AG04450 (cell line): Measurements from ENCODE around the gene PLD6. TPM values are rescaled to one million over a fixed set of nuclear protein-coding genes. Genes with fewer than 3 reads are reported as not detected.
A peak's percentile ranks its signal among the peaks of the same experiment; 100 is the strongest.

ENCODE experiments used
- CTCF ChIA-PET: fragments of 300-600, 350-600 bp; formaldehyde crosslinking; extraction: SDS; loops from one replicate; lab custom pipeline; 2022; ENCODE audit warnings: antibody characterized with exemption, inconsistent platforms; lab: Charles Lee
- POLR2A ChIA-PET: fragments of 350-600 bp; formaldehyde crosslinking; extraction: SDS; loops from one replicate; lab custom pipeline; 2021; ENCODE audit warnings: antibody characterized with exemption, inconsistent platforms; lab: Yijun Ruan, JAX
- DNase-seq: peaks from one replicate; pipeline ENCODE4 v3.0.0-alpha.2; 2011; ENCODE audit warnings: low read depth, low spot score
- H3K27ac ChIP-seq: one replicate; pipeline ENCODE4 v1.5.1; 2012; ENCODE audit warnings: low read depth, low read length, control low read depth
- H3K27me3 ChIP-seq: one replicate; pipeline ENCODE4 v1.6.0; 2012; ENCODE audit warnings: low read length; ENCODE audit not compliant: control insufficient read depth, insufficient read depth
- H3K4me3 ChIP-seq: 2 replicates; pipeline ENCODE4 v1.5.1; 2011; ENCODE audit warnings: mild to moderate bottlenecking, low read depth, low read length, control low read depth
- H3K9me3 ChIP-seq: 2 replicates; pipeline ENCODE4 v1.5.1; 2012; ENCODE audit warnings: low read length; ENCODE audit not compliant: control insufficient read depth, insufficient read depth
- CTCF ChIP-seq: IDR thresholded peaks from 2 replicates; pipeline ENCODE4 v1.5.1; 2011; ENCODE audit warnings: low read depth, low read length, control low read depth, inconsistent platforms
- polyA plus RNA-seq: library from polyadenylated mRNA; depleted of rRNA; stranded (reverse); fragments of >200 nt; gene quantifications from 2 replicates; pipeline ENCODE4 v1.2.3, GENCODE V29; 2011

Gene PLD6
- polyA plus RNA-seq, 1 experiment, result 1.6 TPM

GRCh38 chr17:17201907-17202306 is 4.2 kb downstream of the PLD6 start:
- Histone ChIP-seq H3K27ac (no peak overlapping the region), H3K27me3 (no peaks in the 10 kb centered on the region), H3K4me3 (no peak overlapping the region), H3K9me3 (no peaks in the 10 kb centered on the region; the same call in 1 of the 2 replicates)
- DNase-seq, result no peak
- ChIA-PET POLR2A (interaction anchor here (1.2 to 1.5 kb wide), 2 partner anchors 10 to 11 kb away, joined by 3 to 6 read pairs; no protein-coding TSS in a partner anchor), CTCF (interaction anchor here (1.1 kb wide), 1 partner anchor 94 kb away, joined by 3 read pairs; no protein-coding TSS in a partner anchor)
- TF ChIP-seq CTCF, result no peak

GRCh38 chr17:17201271-17201670 is 4.9 kb downstream of the PLD6 start:
- ChIA-PET POLR2A (interaction anchor here (1.2 to 1.5 kb wide), 2 partner anchors 9 to 11 kb away, joined by 3 to 6 read pairs; no protein-coding TSS in a partner anchor), CTCF (interaction anchor here (1.1 to 1.5 kb wide), 2 partner anchors 93 to 204 kb away, joined by 3 to 5 read pairs; no protein-coding TSS in a partner anchor)
- TF ChIP-seq CTCF, result no peak
- H3K27me3 ChIP-seq, result no peaks in the 10 kb centered on the region
- H3K4me3 ChIP-seq, result no peak overlapping the region
- H3K27ac ChIP-seq, result peak overlapping the region; percentile 31
- DNase-seq, result no peak
- no peaks in the 10 kb centered on the region; the same call in 1 of the 2 replicates for H3K9me3 ChIP-seq

GRCh38 chr17:17200831-17201230 is 5.3 kb downstream of the PLD6 start:
- no peak for TF ChIP-seq CTCF
- no peaks in the 10 kb centered on the region; the same call in 1 of the 2 replicates for H3K9me3 ChIP-seq
- DNase-seq, result no peak
- no peak overlapping the region for H3K4me3 ChIP-seq
- POLR2A ChIA-PET, result interaction anchor here (1.2 to 1.5 kb wide), 2 partner anchors 9 to 10 kb away, joined by 3 to 6 read pairs; no protein-coding TSS in a partner anchor
- CTCF ChIA-PET, result interaction anchor here (1.1 to 1.5 kb wide), 2 partner anchors 92 to 203 kb away, joined by 3 to 5 read pairs; no protein-coding TSS in a partner anchor
- peak overlapping the region; percentile 31 for H3K27ac ChIP-seq
- no peaks in the 10 kb centered on the region for H3K27me3 ChIP-seq

GRCh38 chr17:17200311-17200710 is 5.8 kb downstream of the PLD6 start:
- DNase-seq, result no peak
- TF ChIP-seq CTCF, result no peak
- Histone ChIP-seq H3K4me3 (no peak overlapping the region), H3K27me3 (no peaks in the 10 kb centered on the region), H3K27ac (no peak overlapping the region), H3K9me3 (no peaks in the 10 kb centered on the region; the same call in 1 of the 2 replicates)
- CTCF ChIA-PET, result interaction anchor here (1.5 kb wide), 1 partner anchor 203 kb away, joined by 5 read pairs; no protein-coding TSS in a partner anchor
- POLR2A ChIA-PET, result interaction anchor here (0.6 kb wide), 1 partner anchor 8 kb away, joined by 4 read pairs; no protein-coding TSS in a partner anchor

GRCh38 chr17:17198281-17198680 is 7.9 kb downstream of the PLD6 start:
- no peaks in the 10 kb centered on the region for H3K27me3 ChIP-seq
- no peaks in the 10 kb centered on the region; the same call in 1 of the 2 replicates for H3K9me3 ChIP-seq
- POLR2A ChIA-PET, result interaction anchor here (0.7 kb wide), 1 partner anchor 11 kb away, joined by 3 read pairs; no protein-coding TSS in a partner anchor
- DNase-seq, result no peak
- H3K4me3 ChIP-seq, result no peak overlapping the region
- TF ChIP-seq CTCF, result no peak
- H3K27ac ChIP-seq, result no peak overlapping the region
- CTCF ChIA-PET, result no interaction called here
